Panc1 (cell line): ENCODE data around the gene SORL1-AS1.

ENCODE experiments used
- ATAC-seq: fragments of 200-7000 bp; cut with Tn5 transposase; 2 replicates; pipeline ENCODE4 v1.9.1; 2020; ENCODE audit warnings: mild to moderate bottlenecking, moderate library complexity
- BruUV-seq: library from RNA; stranded (reverse); fragments of 400-500 nt; replicated peaks from 2 replicates; lab custom pipeline; 2021; lab: Mats Ljungman, UMichigan
- CTCF ChIA-PET: fragments of 300-600 bp; sonication (Branson Sonifier 250); formaldehyde crosslinking; loops from one replicate; lab custom pipeline; 2022; ENCODE audit warnings: antibody characterized with exemption; lab: Charles Lee
- POLR2A ChIA-PET: fragments of 300-600 bp; sonication (Branson Sonifier 250); formaldehyde crosslinking; loops from one replicate; lab custom pipeline; 2022; ENCODE audit warnings: antibody characterized with exemption; lab: Charles Lee
- DNase-seq: peaks from one replicate; pipeline ENCODE4 v3.0.0-alpha.2; 2010; ENCODE audit warnings: low read depth, low spot score
- H3K27ac ChIP-seq: 2 replicates; pipeline ENCODE4 v1.5.1; 2011; ENCODE audit warnings: mild to moderate bottlenecking, low read length, inconsistent platforms
- H3K27me3 ChIP-seq: fragments of 200-500 bp; sonication (Bioruptor generic); 2 replicates; pipeline ENCODE4 v1.6.0; 2014; ENCODE audit warnings: low read length, inconsistent platforms; ENCODE audit not compliant: control insufficient read depth, insufficient read depth
- H3K36me3 ChIP-seq: fragments of 200-500 bp; sonication (Bioruptor generic); 2 replicates; pipeline ENCODE4 v1.5.1; 2014; ENCODE audit warnings: inconsistent platforms, mild to moderate bottlenecking, low read length, moderate library complexity; ENCODE audit not compliant: control insufficient read depth, insufficient read depth
- H3K4me1 ChIP-seq: 2 replicates; pipeline ENCODE4 v1.5.1; 2011; ENCODE audit warnings: inconsistent platforms, mild to moderate bottlenecking, low read length, moderate library complexity; ENCODE audit not compliant: control insufficient read depth, insufficient read depth
- H3K4me3 ChIP-seq, 2 experiments: 2 replicates each; pipeline ENCODE4 v1.5.1; 2011 to 2012; ENCODE audit warnings: low read depth in 2 of 2, low read length in 2 of 2, mild to moderate bottlenecking in 2 of 2, inconsistent platforms in 1 of 2, moderate library complexity in 1 of 2
- H3K9me3 ChIP-seq: fragments of 200-500 bp; sonication (Bioruptor generic); 2 replicates; pipeline ENCODE4 v1.5.1; 2014; ENCODE audit warnings: low read depth, mild to moderate bottlenecking, inconsistent platforms, low read length, moderate library complexity; ENCODE audit not compliant: control insufficient read depth, insufficient read depth
- CTCF ChIP-seq: fragments of 450-650 bp; IDR thresholded peaks from 2 replicates; pipeline ENCODE4 v1.5.1; 2017; ENCODE audit warnings: mild to moderate bottlenecking
- POLR2AphosphoS5 ChIP-seq: IDR thresholded peaks from 2 replicates; pipeline ENCODE4 v1.6.1; 2012; ENCODE audit warnings: mild to moderate bottlenecking, low read depth, low read length, moderate library complexity
- REST ChIP-seq, 2 experiments: IDR thresholded peaks; 2 replicates each; pipeline ENCODE4 v1.6.1; 2011 to 2012; ENCODE audit warnings: low read depth in 2 of 2, control low read depth in 1 of 2, low read length in 1 of 2, mild to moderate bottlenecking in 1 of 2, moderate library complexity in 1 of 2; ENCODE audit not compliant: insufficient read depth in 1 of 2
- SIN3A ChIP-seq: IDR thresholded peaks from 2 replicates; pipeline ENCODE4 v1.6.1; 2012; ENCODE audit warnings: low read depth, mild to moderate bottlenecking, low read length, moderate library complexity, borderline replicate concordance; ENCODE audit not compliant: insufficient read depth
- TCF7L2 ChIP-seq: IDR thresholded peaks from 2 replicates; pipeline ENCODE4 v1.6.1; 2011; ENCODE audit warnings: mild to moderate bottlenecking, low read depth, low read length, inconsistent platforms
- in situ Hi-C: cut with HindIII; loops from 2 replicates; pipeline ENCODE4 v1.10.0; 2016; ENCODE audit warnings: low sequenced_read_pairs, low pct_unique_long_range_greater_than_20kb
- intact Hi-C: fragments of 100-400 bp; cut with micrococcal nuclease; formaldehyde crosslinking; loops from one replicate; pipeline ENCODE4 v1.10.0; 2022; ENCODE audit not compliant: unreplicated experiment

Gene SORL1-AS1

GRCh38 chr11:121417055-121417551 is 35.7 kb downstream of the SORL1-AS1 start:
- Histone ChIP-seq H3K27ac (no peak overlapping the region), H3K4me1 (no peaks in the 10 kb centered on the region), H3K36me3 (no peaks in the 10 kb centered on the region), H3K4me3 (no peak overlapping the region), H3K9me3 (no peaks in the 10 kb centered on the region), H3K27me3 (no peaks in the 10 kb centered on the region; the same call in 1 of the 2 replicates)
- CTCF ChIA-PET = no interaction called here
- DNase-seq (no peak), ATAC-seq (peak; percentile 45; the same call in 1 of the 2 replicates)
- POLR2A ChIA-PET = no interaction called here
- intact Hi-C loops (no loop called here), in situ Hi-C loops (no loop called here)
- no TSS peak for BruUV-seq
- TF ChIP-seq CTCF (no peak), REST (IDR thresholded peaks at IDR 0.05; ENCODE audit: insufficient read depth in 1 of 2, low read depth in 2 of 2, low read length in 1 of 2) (no peak), SIN3A (no peak), POLR2AphosphoS5 (no peak), TCF7L2 (no peak)

- no peak overlapping the region for H3K4me3 ChIP-seq
- no TSS peak for BruUV-seq
- DNase-seq (no peak), ATAC-seq (no peak)
- no peak for TF ChIP-seq TCF7L2
- TF ChIP-seq CTCF = no peak
- no peak for TF ChIP-seq SIN3A
- no peak for TF ChIP-seq REST (IDR thresholded peaks at IDR 0.05; ENCODE audit: insufficient read depth in 1 of 2, low read depth in 2 of 2, low read length in 1 of 2)
- no peak for TF ChIP-seq POLR2AphosphoS5
- in situ Hi-C loops = no loop called here
- H3K4me1 ChIP-seq = no peaks in the 10 kb centered on the region
- H3K36me3 ChIP-seq = no peaks in the 10 kb centered on the region
- no peaks in the 10 kb centered on the region; the same call in 1 of the 2 replicates for H3K27me3 ChIP-seq
- POLR2A ChIA-PET = no interaction called here
- H3K27ac ChIP-seq = no peak overlapping the region
- no peaks in the 10 kb centered on the region for H3K9me3 ChIP-seq
- CTCF ChIA-PET = no interaction called here
- intact Hi-C loops = no loop called here
Measured at GRCh38 chr11:121415856-121416255, 36.9 kb downstream of the SORL1-AS1 start.
